Uterus (tissue), 2 donors: Measurements from ENCODE around the gene AGPAT3.

Experiments used
- CTCF ChIP-seq, 4 experiments: fragments of 200-600 bp in 2 of 4; fragments of 450-650 bp in 2 of 4; sonication (generic) in 2 of 4; IDR thresholded peaks; one replicate each; pipeline ENCODE4 v1.5.1; 2016 to 2019; ENCODE audit warnings: antibody characterized with exemption in 4 of 4, mild to moderate bottlenecking in 2 of 4, moderate library complexity in 1 of 4
- POLR2A ChIP-seq, 2 donors: fragments of 450-650 bp; IDR thresholded peaks; one replicate each; pipeline ENCODE4 v1.6.1; 2016; ENCODE audit warnings: antibody characterized with exemption in 2 of 2, mild to moderate bottlenecking in 1 of 2, moderate library complexity in 1 of 2

- TF ChIP-seq CTCF (IDR thresholded peaks at IDR 0.05) (no peak), POLR2A (IDR thresholded peaks at IDR 0.05) (no peak)
Measured at GRCh38 chr21:44000360-44000759, 135.3 kb downstream of the AGPAT3 start.
